HG02759 (cell line): ENCODE results near the gene GLT1D1.
"Not testable (repeated sequence)": the region's sequence is repeated elsewhere in the genome, so short reads cannot be mapped to it uniquely, and the experiment has no call there.

Source experiments
- ATAC-seq: cut with Tn5 transposase; IDR thresholded peaks from one replicate; pipeline ENCODE4 v1.9.1; 2021; ENCODE audit warnings: mild to moderate bottlenecking, moderate library complexity; ENCODE audit not compliant: unreplicated experiment

The GLT1D1 gene

DNA sequence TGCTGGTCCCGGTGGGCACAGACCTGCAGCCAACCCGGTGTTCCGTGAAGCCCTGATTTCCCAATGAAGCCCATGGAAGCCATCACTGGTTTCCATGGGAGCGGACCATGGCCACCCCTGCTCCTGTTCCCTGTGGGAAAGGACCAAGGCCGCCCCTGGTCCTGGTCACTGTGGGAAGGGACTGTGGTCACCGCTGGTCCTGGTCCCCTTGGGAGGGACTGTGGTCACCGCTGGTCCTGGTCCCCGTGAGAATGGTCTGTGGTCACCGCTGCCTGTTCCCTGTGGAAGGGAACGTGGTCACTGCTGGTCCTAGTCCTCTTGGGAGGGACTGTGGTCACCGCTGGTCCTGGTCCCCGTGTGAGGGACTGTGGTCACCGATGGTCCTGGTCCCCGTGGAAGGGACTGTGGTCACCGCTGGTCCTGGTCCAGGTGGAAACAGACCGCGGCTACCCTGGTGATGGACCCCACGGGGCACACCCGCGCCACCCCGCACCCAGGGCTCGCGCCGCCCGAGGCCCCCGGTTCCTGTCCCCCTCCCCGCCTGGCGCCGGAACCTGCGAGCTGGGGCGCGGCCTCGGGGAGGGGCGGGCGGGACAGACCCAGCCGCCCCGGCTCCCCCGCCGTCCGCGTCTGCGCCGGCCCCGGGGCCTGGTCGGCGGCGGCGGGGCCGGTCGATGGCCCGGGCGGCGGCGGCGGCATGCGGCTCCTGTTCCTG lies at the start of gene GLT1D1:
Gene GLT1D1 (plus strand): TSS at position 594 of the 715 bp plus-strand sequence. CDS start 104 bp downstream, at position 698.
- peak; percentile 32 for ATAC-seq

DNA sequence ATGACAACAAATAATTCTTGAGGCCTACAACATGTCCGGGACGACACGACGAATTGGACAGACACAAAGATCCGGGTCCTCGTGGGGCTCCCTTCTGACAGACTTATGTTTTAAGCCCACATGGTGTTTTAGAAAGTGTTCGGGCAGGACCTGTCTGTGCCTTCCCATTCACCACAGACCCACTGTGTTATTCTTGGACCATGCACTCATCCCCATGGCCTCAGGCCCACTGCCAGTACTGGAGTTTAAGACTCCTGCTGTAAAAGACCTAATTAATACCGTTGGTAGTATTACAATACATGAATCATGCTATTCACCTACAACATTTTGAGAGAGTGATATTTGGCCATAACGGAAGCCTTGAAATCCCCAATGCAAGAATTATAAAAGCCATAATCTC lies 49.5 kb upstream of the GLT1D1 start:
- ATAC-seq = no peak

DNA sequence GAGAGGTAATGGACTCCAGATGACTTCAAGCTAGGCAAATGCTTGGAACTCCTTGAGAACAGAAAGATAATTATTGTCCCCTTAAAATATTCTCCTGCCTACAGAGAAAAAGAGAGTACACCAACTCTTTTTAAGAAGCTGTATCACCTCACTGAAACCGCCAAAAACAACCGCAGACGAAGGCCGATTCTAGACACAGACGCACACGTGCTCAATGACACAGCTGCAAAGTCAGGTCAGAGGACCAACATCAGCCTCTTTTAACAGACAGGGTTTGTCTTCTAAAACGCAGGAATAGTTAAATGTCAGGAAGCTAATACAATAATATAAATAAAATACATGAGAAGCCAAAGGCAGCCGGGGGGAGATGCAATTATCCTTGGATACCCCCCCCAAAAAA lies 48.5 kb upstream of the GLT1D1 start:
- ATAC-seq = no peak

DNA sequence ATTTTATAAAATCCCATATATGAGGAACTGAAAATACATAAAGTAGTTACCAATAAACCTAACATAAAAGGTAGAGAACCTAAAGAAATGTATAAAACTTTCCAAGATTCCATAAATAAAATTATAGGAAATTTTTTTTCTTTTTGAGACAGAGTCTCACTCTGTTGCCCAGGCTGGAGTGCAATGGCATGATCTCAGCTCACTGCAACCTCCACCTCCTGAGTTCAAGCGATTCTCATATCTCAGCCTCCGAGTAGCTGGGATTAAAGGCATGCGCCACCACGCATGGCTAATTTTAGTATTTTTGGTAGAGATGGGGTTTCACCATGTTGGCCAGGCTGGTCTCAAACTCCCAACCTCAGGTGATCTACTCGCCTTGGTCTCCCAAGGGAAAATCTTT lies 47.9 kb upstream of the GLT1D1 start:
- ATAC-seq = not testable (repeated sequence)

DNA sequence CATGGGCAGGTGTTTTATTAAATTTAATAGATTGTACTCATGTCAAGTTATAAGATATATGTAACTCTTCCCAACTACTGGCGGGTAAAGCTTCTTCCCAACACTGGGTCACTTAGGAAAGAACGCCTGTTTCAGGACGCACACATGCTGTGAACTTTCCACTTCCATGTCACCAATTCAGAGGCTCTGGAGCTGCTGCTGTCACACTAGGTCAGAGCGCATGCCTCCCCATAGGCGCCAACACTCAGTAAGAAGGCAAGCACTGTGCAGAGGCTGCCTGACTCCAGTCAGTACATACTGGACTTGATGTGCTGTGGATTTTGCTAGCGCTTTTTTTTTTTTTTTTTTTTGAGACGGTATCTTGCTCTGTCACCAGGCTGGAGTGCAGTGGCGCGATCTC lies 46.7 kb upstream of the GLT1D1 start:
- no peak for ATAC-seq

DNA sequence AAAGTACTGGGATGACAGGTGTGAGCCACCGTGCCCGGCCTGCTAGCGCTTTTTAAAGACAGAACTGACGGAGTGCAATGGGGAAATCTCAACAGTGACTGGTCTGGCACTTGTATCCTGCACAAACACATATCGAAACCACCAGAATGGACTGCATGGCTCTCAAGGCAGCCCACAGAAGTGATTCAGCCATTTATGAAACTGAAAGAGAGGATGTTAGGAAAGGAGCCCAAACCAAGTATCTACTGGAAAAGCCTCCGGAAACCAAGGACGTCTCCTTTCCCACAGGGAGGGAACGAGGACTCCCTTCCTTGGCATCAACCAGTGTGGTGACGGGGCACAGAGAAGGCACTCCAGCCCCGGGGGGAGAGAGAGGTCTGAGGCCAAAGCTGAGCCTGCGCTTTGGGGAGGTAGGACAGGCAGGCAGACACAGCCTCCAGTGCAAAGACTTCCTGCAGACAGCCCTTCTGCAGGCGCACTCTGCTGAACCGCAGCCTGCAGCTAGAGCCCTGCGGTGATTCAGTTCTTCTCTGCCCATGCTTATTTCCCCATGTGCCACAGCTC lies 46.0 kb upstream of the GLT1D1 start:
- no peak for ATAC-seq

DNA sequence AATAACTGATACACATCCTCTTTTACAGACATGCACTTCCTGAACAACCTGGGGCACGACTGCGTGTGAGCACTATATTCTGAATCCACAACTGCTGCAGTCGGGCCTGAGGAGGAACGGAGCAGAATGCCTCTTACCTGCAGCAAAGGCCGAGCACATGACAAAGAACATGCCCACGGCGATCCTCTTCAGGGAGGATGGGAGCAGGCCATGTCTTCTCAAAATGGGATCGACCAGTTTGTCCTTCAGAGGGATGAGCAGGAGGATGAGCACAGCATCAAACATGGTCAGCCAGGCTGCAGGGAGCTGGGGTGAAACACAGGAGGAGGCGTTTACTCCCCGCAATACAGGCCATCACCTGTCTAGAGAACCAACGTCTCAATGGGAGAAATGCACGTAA lies 44.6 kb upstream of the GLT1D1 start:
- ATAC-seq = no peak

DNA sequence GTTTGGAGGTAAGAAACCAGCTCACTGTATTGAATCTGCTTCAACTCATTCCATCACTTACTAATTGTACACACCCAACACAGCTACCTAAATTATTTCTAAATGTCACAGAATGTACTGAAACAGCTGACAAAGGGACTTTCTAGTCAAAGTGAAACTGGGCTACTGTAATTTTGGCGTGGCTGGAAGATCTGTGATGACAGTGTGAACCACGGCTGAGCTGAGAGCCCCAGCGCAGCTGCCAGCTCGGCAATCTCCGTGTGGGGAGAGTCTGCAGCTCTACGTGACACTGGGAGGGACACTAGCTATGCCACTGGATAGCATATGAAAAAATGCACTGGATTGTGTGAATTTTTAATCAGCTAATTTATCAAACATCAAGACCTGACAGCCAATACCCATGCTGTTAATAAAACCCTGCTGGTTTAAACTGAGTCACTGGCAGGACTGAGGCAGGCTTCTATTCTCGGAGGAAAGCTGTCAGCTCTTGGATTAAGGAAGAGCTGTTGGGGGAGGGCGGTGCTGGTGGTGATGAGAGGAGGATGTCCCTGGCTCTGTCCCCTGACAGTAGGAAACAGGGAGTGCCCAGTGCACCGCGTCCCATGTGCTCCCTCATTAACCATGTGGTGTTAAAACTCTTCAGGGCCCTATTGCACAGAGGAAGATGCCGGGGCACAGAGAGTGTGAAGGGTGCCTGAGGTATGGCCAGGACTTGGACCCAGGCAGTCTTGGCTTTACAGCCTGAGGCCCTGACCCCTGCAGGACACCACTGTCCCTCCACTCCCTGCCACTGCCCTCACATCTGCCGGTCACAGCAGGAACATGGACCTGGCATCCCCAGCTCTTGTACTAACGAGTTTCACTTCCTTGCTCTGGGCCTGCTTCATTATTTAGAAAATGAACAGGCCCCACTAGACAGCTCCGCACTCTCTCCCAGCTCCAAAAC lies 42.8 kb upstream of the GLT1D1 start:
- ATAC-seq = peak; percentile 87

DNA sequence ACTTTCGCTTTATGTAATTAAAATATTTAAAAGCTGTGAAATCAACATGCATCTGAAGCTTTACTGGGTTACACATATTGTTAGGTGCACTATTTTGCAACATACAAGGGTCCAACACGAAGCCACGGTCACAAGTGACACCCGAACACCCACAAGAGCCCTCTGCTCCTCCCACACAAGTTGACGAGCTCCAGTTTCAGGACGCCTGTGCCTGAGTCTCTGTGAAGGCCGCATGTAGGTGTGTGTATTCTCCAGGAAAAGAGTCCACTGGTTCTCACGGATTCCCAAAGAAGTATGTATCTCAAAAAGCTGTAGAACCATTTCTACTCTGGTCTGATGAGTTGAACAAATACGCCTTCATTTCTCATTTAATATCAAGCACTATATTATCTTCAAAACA lies 41.5 kb upstream of the GLT1D1 start:
- ATAC-seq = no peak

DNA sequence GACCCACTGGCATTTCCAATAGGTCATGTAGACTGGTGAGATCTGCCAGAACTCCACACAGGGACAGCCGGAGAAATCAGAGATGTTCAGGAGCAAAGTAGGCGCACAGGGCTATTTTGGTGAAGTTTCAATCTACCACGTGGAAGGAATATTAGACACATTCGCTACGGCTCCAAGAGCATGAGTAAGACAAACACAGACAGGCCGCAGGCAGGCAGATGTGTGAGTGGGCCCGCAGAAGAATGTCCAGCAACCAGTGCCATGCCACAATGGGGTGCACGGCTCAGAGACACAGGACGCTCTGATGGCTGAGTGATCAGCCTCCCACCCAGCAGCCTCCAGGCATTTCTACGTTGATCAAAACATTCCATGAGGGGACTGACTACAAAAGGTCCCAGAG lies 39.9 kb upstream of the GLT1D1 start:
- ATAC-seq = no peak

DNA sequence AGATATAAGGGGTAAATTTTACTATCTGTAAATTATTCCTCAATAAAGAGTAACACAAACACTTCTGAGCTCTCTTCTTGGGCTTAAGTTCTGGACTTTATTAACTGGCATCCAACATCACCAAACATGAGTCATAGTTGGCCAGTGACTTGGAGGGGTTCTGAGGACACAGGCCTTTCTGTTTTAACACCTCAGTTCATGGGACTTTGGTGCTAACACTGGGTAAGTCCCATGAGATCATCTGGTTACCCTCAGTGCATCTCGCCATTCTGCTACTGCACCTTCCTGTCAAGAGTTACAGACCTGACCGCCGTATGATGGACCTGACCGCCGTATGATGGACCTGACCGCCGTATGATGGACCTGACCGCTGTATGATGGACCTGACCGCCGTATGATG lies 39.4 kb upstream of the GLT1D1 start:
- peak; percentile 27 for ATAC-seq

DNA sequence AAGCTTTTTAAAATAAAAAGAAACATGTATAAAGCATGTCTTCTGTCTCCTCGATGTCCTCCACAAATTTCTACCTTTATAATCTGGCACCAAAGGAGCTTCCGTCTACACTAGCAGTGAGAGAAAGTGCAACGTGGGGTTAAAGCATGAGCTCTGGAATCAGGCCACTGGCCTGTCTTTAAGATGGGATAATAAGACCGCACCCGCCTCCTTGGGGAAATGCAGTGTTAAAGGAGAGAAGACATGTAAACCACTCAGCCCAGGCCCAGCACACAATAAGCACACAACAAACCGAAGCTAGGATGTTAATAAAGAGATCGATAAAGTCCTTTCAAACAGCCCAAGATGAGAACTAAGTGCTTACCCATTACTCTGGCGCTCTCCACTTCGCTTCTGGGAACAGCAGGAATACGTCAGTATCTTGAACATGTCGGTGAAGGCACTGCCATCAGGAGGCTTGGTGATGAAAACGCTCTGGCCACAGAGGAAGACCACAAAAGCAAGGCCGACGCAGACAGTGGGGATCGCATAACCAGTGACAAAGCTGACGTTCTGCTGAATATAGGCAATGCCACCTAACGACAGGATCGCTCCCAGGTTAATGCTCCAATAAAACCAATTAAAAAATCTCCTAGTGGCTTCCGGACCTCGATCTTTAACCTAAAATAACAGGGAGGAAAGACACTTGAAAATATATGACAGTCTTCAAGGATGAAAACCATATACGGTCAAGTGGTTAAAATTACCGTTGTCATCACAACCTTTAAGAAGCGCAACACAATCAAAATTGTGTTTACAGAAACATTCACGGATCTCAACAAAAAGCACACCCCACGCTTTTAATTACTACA lies 38.6 kb upstream of the GLT1D1 start:
- ATAC-seq = no peak

DNA sequence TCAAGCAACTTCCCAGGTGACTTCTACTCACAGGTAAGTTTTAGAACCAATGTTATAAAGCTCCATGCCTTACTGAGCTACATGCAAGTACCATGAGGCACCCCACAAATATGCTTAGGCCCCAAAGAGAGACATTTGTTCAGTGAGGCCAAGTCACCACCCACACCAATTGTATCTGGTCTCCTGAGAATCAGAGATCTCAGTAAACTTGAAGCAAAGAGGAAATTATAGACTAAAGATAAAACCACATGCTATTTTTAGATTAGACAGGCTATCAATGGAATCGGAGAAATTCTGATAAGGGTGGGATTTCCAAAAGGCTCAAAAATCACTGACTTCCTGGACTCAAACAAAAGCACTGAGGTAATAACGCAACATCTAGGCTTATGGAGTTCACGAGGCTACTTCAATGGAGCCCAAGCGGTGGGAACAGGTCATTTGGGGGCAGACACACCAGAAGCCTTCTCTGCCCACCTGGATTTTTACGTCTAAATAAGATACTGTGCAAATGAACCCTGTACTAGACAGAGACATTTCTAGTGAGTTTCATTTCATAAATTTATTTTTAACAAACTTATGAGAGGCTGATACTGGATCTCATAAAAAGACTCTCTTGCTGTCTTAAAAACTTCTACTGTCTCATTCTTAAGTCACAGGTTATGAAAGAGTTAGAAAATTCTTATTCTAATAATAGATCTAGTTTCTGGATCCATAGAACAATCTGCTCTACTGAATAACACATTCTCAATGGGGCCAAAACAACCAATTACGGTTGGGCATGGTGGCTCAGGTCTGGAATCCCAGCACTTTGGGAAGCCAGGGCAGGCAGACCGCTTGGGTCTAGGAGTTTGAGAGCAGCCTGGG lies 37.3 kb upstream of the GLT1D1 start:
- no peak for ATAC-seq

DNA sequence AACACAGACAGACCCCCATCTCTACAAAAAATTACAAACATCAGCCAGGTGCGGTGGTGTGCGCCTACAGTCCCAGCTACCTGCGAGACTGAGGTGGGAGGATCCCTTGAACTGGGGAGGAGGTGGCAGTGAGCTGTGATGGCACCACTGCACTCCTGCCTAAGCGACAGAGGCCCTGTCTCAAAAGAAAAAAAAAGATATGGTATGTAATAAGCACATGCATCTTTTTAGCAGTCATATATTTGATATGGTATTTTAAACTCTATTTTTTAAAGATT lies 36.7 kb upstream of the GLT1D1 start:
- ATAC-seq = no peak

DNA sequence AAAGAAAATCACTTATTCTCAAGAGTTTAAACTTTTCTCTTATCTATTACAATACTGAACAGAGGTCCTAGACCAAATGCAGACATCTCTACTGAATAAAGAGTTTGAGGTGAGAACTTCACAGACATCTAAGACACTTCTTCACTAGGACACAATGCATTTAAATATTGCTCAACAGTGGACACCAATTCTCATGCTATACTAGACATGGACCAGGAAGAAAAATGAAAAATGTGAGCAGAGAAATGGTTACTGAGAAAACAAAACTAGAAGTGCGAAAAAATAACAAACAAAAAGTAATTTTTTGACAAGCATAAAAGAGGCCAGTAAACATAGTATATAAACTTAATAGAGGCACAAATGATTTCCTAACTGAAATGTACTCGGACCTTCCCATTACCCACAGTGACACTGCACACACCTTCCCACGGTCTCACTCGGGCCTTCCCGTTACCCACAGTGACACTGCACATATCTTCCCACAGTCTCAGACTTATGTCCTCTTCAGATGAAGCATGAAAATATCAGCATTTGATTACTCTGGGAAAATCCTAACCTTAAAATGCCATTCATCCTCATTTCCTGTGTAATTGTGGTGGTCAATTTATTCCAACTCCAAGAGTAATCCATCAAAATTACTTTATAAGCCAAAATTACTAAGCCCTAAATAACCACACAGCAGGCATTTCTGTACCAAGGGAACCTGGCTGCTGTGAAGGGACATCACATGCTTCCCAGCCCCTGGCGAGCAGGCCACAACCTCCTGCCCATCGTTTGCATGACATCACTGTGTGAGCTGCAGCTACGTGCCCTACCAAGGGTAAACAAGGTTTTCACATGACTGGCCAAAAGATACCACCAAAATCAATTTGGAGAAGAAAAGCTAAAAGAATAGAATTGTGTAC lies 35.9 kb upstream of the GLT1D1 start:
- ATAC-seq = peak; percentile 48

DNA sequence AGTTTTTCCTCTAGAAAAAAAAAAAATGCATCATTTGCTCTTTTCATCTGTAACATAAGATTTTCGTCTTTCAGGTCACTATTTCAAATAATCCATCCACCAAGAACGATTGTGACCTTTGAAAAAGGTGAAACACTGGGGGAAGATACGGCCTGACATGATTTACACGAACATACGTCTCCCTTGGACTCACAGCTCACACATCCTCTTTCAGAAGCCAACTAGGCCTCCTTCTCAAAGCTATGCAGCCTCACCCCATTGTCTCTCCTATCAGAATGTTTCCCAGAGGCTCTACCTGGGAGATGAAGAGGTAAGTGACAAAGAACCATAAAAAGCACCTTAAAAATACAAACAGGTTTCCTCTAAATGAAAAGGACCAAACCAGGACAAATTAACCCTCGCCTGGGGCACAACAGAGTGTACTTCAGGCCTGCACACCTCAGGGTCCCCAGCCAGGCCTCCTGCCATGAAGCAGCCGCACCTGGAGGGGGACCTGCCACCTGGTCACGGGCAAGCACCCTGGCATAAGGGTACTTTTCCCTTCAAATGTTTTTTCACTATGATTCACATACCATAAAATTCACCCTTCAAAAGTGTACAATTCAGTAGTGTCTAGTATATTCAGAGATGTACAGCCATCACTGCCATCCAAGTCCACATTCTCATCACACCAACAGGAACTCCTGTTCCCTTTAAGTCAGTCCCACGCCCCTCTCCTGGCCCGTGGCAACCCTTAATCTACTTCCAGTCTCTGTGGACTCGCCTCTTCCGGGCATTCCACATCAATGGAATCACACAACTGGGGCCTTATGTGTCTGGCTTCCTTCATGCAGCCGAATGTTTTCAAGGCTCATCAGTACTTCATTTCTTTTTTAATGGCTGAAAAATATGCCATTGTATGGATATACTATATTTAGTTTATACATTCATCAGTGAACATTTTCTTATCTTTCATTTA lies 34.9 kb upstream of the GLT1D1 start:
- peak; percentile 38 for ATAC-seq

DNA sequence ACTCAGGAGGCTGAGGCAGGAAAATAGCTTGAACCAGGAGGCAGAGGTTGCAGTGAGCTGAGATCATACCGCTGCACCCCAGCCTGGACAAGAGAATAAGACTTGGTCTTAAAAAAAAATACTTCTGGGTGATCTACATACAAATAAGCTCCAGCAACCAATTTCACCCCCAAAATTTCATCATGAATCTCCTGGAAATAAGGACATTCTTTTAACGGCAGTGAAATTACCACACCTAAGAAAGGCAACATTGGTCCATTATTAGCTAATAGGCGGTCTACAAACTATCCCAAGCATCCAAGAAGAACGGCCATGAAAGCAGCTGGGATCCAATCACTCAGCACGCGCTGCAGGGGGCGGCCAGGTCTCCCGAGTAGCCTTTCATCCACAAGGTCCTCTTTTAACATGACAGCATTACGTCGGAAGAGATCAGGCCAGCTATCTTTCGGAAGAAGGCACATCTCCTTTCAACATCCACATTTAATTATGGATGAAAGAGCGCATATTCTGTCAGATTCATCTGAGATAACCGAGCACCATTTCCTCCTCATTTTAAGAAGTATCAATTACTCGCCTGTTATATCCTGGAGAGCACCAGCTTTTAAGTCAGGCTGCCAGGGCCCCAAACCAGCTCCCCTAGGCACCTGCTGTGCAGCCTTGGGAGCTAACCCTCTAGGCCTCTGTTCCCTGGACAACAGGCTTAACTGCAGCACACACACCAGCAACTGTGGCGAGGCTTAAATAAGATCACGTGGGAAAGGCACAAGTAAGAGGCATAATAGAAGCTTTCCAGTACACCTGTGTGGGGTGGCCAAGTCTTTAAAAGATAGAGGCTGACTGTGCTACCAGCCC lies 33.8 kb upstream of the GLT1D1 start:
- ATAC-seq = no peak
